Neural cell (in vitro differentiated cells): Measurements from ENCODE around the gene STX16. TPM values are rescaled to one million over a fixed set of nuclear protein-coding genes. Genes with fewer than 3 reads are reported as not detected.

Source experiments
- H2AFZ ChIP-seq: fragments of 200-600, 300-800 bp; sonication (generic), shearing (Covaris generic); 2 replicates; pipeline ENCODE4 v1.6.0; 2014; ENCODE audit warnings: low read depth, mild to moderate bottlenecking, antibody characterized with exemption, low read length, moderate library complexity
- H3F3A ChIP-seq: fragments of 200-600 bp; shearing (Covaris generic); 2 replicates; pipeline ENCODE4 v1.6.1; 2016; ENCODE audit warnings: mild to moderate bottlenecking, moderate library complexity, mixed read lengths, antibody characterized with exemption, low read length; ENCODE audit not compliant: insufficient read depth, poor library complexity, severe bottlenecking
- H3K27ac ChIP-seq: fragments of 200-600, 300-800 bp; sonication (generic), shearing (Covaris generic); 2 replicates; pipeline ENCODE4 v1.5.1; 2014; ENCODE audit warnings: mild to moderate bottlenecking, low read length, moderate library complexity
- H3K27me3 ChIP-seq: fragments of 300-800, 200-600 bp; sonication (generic), shearing (Covaris generic); 2 replicates; pipeline ENCODE4 v1.6.0; 2014; ENCODE audit warnings: mild to moderate bottlenecking, low read depth, low read length, moderate library complexity; ENCODE audit not compliant: insufficient read depth
- H3K36me3 ChIP-seq: fragments of 300-800, 200-600 bp; sonication (generic), shearing (Covaris generic); 2 replicates; pipeline ENCODE4 v1.5.1; 2014; ENCODE audit warnings: mild to moderate bottlenecking, antibody characterized with exemption, low read length, moderate library complexity; ENCODE audit not compliant: insufficient read depth
- H3K4me2 ChIP-seq: fragments of 300-800, 200-600 bp; sonication (generic), shearing (Covaris generic); 2 replicates; pipeline ENCODE4 v1.6.0; 2014; ENCODE audit warnings: mild to moderate bottlenecking, low read length
- H3K4me3 ChIP-seq: fragments of 300-800, 200-600 bp; sonication (generic), shearing (Covaris generic); 2 replicates; pipeline ENCODE4 v1.5.1; 2014; ENCODE audit warnings: mild to moderate bottlenecking, low read length, moderate library complexity
- H3K79me2 ChIP-seq: fragments of 200-600 bp; shearing (Covaris generic); replicated peaks from 2 replicates; pipeline ENCODE4 v1.6.0; 2014; ENCODE audit warnings: mild to moderate bottlenecking, low read length, moderate library complexity; ENCODE audit not compliant: insufficient read depth
- H3K9ac ChIP-seq: fragments of 300-800, 200-600 bp; sonication (generic), shearing (Covaris generic); 2 replicates; pipeline ENCODE4 v1.6.1; 2016; ENCODE audit warnings: mild to moderate bottlenecking, low read length, mixed read lengths
- H3K9me2 ChIP-seq: fragments of 200-600 bp; shearing (Covaris generic); 2 replicates; pipeline ENCODE4 v1.6.1; 2016; ENCODE audit warnings: mild to moderate bottlenecking, low read length, mixed read lengths; ENCODE audit not compliant: insufficient read depth
- H3K9me3 ChIP-seq: fragments of 200-600, 300-800 bp; sonication (generic), shearing (Covaris generic); 2 replicates; pipeline ENCODE4 v1.6.1; 2016; ENCODE audit warnings: mild to moderate bottlenecking, mixed run types, low read length, moderate library complexity, mixed read lengths
- H4K20me1 ChIP-seq: fragments of 200-600 bp; shearing (Covaris generic); 2 replicates; pipeline ENCODE4 v1.6.1; 2016; ENCODE audit warnings: mild to moderate bottlenecking, mixed run types; ENCODE audit not compliant: insufficient read depth
- CTCF ChIP-seq: fragments of 450-650 bp; IDR thresholded peaks from 2 replicates; pipeline ENCODE4 v1.5.1; 2014; ENCODE audit warnings: antibody characterized with exemption, mild to moderate bottlenecking, moderate library complexity; ENCODE audit not compliant: poor library complexity, severe bottlenecking
- EP300 ChIP-seq: fragments of 450-650 bp; conservative IDR thresholded peaks from 2 replicates; pipeline ENCODE4 v1.6.1; 2014; ENCODE audit warnings: antibody characterized with exemption, mild to moderate bottlenecking, moderate library complexity; ENCODE audit not compliant: poor library complexity, severe bottlenecking
- EZH2 ChIP-seq: fragments of 200-600, 300-800 bp; shearing (Covaris generic), sonication (generic); IDR thresholded peaks from 2 replicates; pipeline ENCODE4 v1.6.1; 2014; ENCODE audit warnings: antibody characterized with exemption, low read length, borderline replicate concordance, mild to moderate bottlenecking; ENCODE audit not compliant: insufficient read depth, poor library complexity, severe bottlenecking
- MXI1 ChIP-seq: fragments of 450-650 bp; conservative IDR thresholded peaks from 2 replicates; pipeline ENCODE4 v1.6.1; 2014; ENCODE audit warnings: antibody characterized with exemption, mild to moderate bottlenecking; ENCODE audit not compliant: poor library complexity, severe bottlenecking
- POLR2AphosphoS5 ChIP-seq: IDR thresholded peaks from 2 replicates; pipeline ENCODE4 v1.6.1; 2012
- RAD21 ChIP-seq: fragments of 450-650 bp; conservative IDR thresholded peaks from 2 replicates; pipeline ENCODE4 v1.6.1; 2014; ENCODE audit warnings: antibody characterized with exemption, mild to moderate bottlenecking, moderate library complexity
- REST ChIP-seq: IDR thresholded peaks from 2 replicates; pipeline ENCODE4 v1.6.1; 2012; ENCODE audit warnings: borderline replicate concordance
- SMC3 ChIP-seq: fragments of 450-650 bp; conservative IDR thresholded peaks from 2 replicates; pipeline ENCODE4 v1.6.1; 2014; ENCODE audit warnings: antibody characterized with exemption, mild to moderate bottlenecking, moderate library complexity; ENCODE audit not compliant: poor library complexity
- TAF1 ChIP-seq: IDR thresholded peaks from 2 replicates; pipeline ENCODE4 v1.6.1; 2012; ENCODE audit warnings: low read depth
- polyA plus RNA-seq: library from polyadenylated mRNA; depleted of rRNA; stranded (reverse); fragments of >200 nt; gene quantifications from 2 replicates; pipeline ENCODE4 v1.2.3, GENCODE V29; 2014

STX16 gene
- polyA plus RNA-seq, 1 donor from 2014 or later, result 120 TPM

GRCh38 chr20:58718121-58718563, 67.1 kb downstream of the STX16 start:
- H4K20me1 ChIP-seq, result no peaks in the 10 kb centered on the region
- no peak overlapping the region for H2AFZ ChIP-seq
- H3K9ac ChIP-seq, result no peak overlapping the region
- no peak overlapping the region for H3K4me3 ChIP-seq
- H3K27ac ChIP-seq, result no peak overlapping the region
- H3K9me3 ChIP-seq, result no peaks in the 10 kb centered on the region
- no peak overlapping the region for H3K4me2 ChIP-seq
- no peaks in the 10 kb centered on the region for H3K79me2 ChIP-seq
- TF ChIP-seq SMC3 (no peak), MXI1 (no peak), TAF1 (no peak), EZH2 (no peak), POLR2AphosphoS5 (no peak), EP300 (no peak), RAD21 (no peak), REST (no peak), CTCF (no peak)
- no peaks in the 10 kb centered on the region for H3F3A ChIP-seq
- no peaks in the 10 kb centered on the region for H3K36me3 ChIP-seq
- H3K27me3 ChIP-seq, result no peaks in the 10 kb centered on the region
- no peaks in the 10 kb centered on the region for H3K9me2 ChIP-seq

- H3K9ac ChIP-seq, result no peak overlapping the region
- no peak overlapping the region for H3K27ac ChIP-seq
- no peaks in the 10 kb centered on the region for H3K27me3 ChIP-seq
- no peak for TF ChIP-seq RAD21
- no peaks in the 10 kb centered on the region for H3K9me3 ChIP-seq
- H3K36me3 ChIP-seq, result no peaks in the 10 kb centered on the region
- no peak overlapping the region for H2AFZ ChIP-seq
- H3K4me3 ChIP-seq, result no peak overlapping the region
- no peaks in the 10 kb centered on the region for H3F3A ChIP-seq
- no peaks in the 10 kb centered on the region for H4K20me1 ChIP-seq
- H3K79me2 ChIP-seq, result no peaks in the 10 kb centered on the region
- no peak overlapping the region for H3K4me2 ChIP-seq
- H3K9me2 ChIP-seq, result no peaks in the 10 kb centered on the region
These were observed 67.6 kb downstream of the STX16 start for GRCh38 chr20:58718729-58719128.

- Histone ChIP-seq H2AFZ (no peak overlapping the region), H3K9ac (no peak overlapping the region)
- TF ChIP-seq TAF1 (no peak), POLR2AphosphoS5 (no peak), MXI1 (no peak), EZH2 (no peak), SMC3 (no peak), EP300 (no peak), CTCF (no peak), RAD21 (no peak), REST (no peak)
These were observed 68.2 kb downstream of the STX16 start for GRCh38 chr20:58719258-58719657.

More at GRCh38 chr20:58719258-58719657, 68.2 kb downstream of the STX16 start:
- H3K36me3 ChIP-seq, result no peaks in the 10 kb centered on the region
- H3K79me2 ChIP-seq, result no peaks in the 10 kb centered on the region
- no peak overlapping the region for H3K4me3 ChIP-seq
- H3K27ac ChIP-seq, result no peak overlapping the region
- H3K27me3 ChIP-seq, result no peaks in the 10 kb centered on the region
- no peaks in the 10 kb centered on the region for H3F3A ChIP-seq
- no peaks in the 10 kb centered on the region for H4K20me1 ChIP-seq
- H3K9me2 ChIP-seq, result no peaks in the 10 kb centered on the region
- no peaks in the 10 kb centered on the region for H3K9me3 ChIP-seq
- H3K4me2 ChIP-seq, result no peak overlapping the region
